Fibroblast of lung (primary cell): Measurements from ENCODE around the gene TWF2. TPM values are rescaled to one million over a fixed set of nuclear protein-coding genes. Genes with fewer than 3 reads are reported as not detected.

Experiments
- DNase-seq, 2 donors: peaks; one replicate each; pipeline versions ENCODE4 v3.0.0 to v3.0.0-alpha.2; 2010; ENCODE audit warnings: low read depth in 2 of 2
- H2AFZ ChIP-seq: 2 replicates; pipeline ENCODE4 v1.5.1; 2012; ENCODE audit warnings: low read length, control low read depth, inconsistent platforms
- H3K27ac ChIP-seq: 2 replicates; pipeline ENCODE4 v1.5.1; 2011; ENCODE audit warnings: low read length, control low read depth; ENCODE audit not compliant: insufficient read depth
- H3K27me3 ChIP-seq: 2 replicates; pipeline ENCODE4 v1.5.1; 2011; ENCODE audit warnings: mild to moderate bottlenecking, low read length; ENCODE audit not compliant: control insufficient read depth, insufficient read depth
- H3K36me3 ChIP-seq: 2 replicates; pipeline ENCODE4 v1.5.1; 2011; ENCODE audit warnings: low read length; ENCODE audit not compliant: control insufficient read depth, insufficient read depth
- H3K4me1 ChIP-seq: 2 replicates; pipeline ENCODE4 v1.5.1; 2011; ENCODE audit warnings: low read length; ENCODE audit not compliant: control insufficient read depth, insufficient read depth; ENCODE audit errors: extremely low read depth
- H3K4me2 ChIP-seq: 2 replicates; pipeline ENCODE4 v1.5.1; 2011; ENCODE audit warnings: low read length, control low read depth; ENCODE audit not compliant: insufficient read depth; ENCODE audit errors: extremely low read depth
- H3K4me3 ChIP-seq, 4 experiments: fragments of 200-600 bp in 1 of 4; sonication (generic) in 1 of 4; replicated peaks in 1 of 4; 2 replicates each; pipeline ENCODE4 v1.5.1; 2011 to 2016; ENCODE audit warnings: low read length in 4 of 4, low read depth in 3 of 4, mild to moderate bottlenecking in 3 of 4, control low read depth in 2 of 4, inconsistent platforms in 1 of 4, mixed read lengths in 1 of 4; ENCODE audit not compliant: insufficient read depth in 1 of 4; ENCODE audit errors: control extremely low read depth in 1 of 4
- H3K79me2 ChIP-seq: 2 replicates; pipeline ENCODE4 v1.5.1; 2012; ENCODE audit warnings: mild to moderate bottlenecking, low read length, inconsistent platforms; ENCODE audit not compliant: control insufficient read depth, insufficient read depth
- H3K9ac ChIP-seq: 2 replicates; pipeline ENCODE4 v1.5.1; 2011; ENCODE audit warnings: mild to moderate bottlenecking, low read length, control low read depth; ENCODE audit not compliant: insufficient read depth
- H3K9me3 ChIP-seq: 2 replicates; pipeline ENCODE4 v1.5.1; 2012; ENCODE audit warnings: low read depth, low read length; ENCODE audit not compliant: control insufficient read depth, insufficient read depth
- H4K20me1 ChIP-seq: 2 replicates; pipeline ENCODE4 v1.5.1; 2011; ENCODE audit warnings: low read length; ENCODE audit not compliant: control insufficient read depth, insufficient read depth; ENCODE audit errors: extremely low read depth
- CTCF ChIP-seq, 2 donors: IDR thresholded peaks in 1 of 2; conservative IDR thresholded peaks in 1 of 2; 1 replicate in 1 of 2; 2 replicates in 1 of 2; pipeline ENCODE4 v1.5.1; 2011 to 2012; ENCODE audit warnings: low read length in 2 of 2, control low read depth in 1 of 2, inconsistent platforms in 1 of 2, low read depth in 1 of 2, mild to moderate bottlenecking in 1 of 2
- EZH2 ChIP-seq: IDR thresholded peaks from 2 replicates; pipeline ENCODE4 v1.5.1; 2012; ENCODE audit warnings: low read length, control low read depth, mild to moderate bottlenecking; ENCODE audit errors: missing control alignments
- polyA plus RNA-seq, 2 donors: library from polyadenylated mRNA; depleted of rRNA in 1 of 2; stranded (reverse) in 1 of 2; unstranded in 1 of 2; fragments of >200 nt; gene quantifications; 2 replicates each; pipeline ENCODE4 v1.2.1, GENCODE V29; 2011 to 2012; ENCODE audit warnings: missing spikeins in 1 of 2
- total RNA-seq: library from RNA; depleted of rRNA; stranded (reverse); fragments of >200 nt; gene quantifications from 2 replicates; pipeline ENCODE4 v1.2.1, GENCODE V29; 2014

The TWF2 gene
- total and polyA plus RNA-seq, 2 donors (not counting 1 experiment from before 2014, with no cell fraction given), result 67.2 to 69.9 TPM

GRCh38 chr3:52210550-52211046 is 28.4 kb downstream of the TWF2 start:
- Histone ChIP-seq H3K27me3 (no peaks in the 10 kb centered on the region), H3K4me1 (no peaks in the 10 kb centered on the region), H3K4me2 (no peak overlapping the region), H3K36me3 (peaks cover 33% of the 10 kb centered on the region), H3K9me3 (no peaks in the 10 kb centered on the region), H3K4me3 (no peak overlapping the region), H3K9ac (no peak overlapping the region), H4K20me1 (no peaks in the 10 kb centered on the region), H3K27ac (no peak overlapping the region), H2AFZ (no peak overlapping the region), H3K79me2 (no peaks in the 10 kb centered on the region)
- DNase-seq, result peak in 1 of 2 donors; percentile 78
- TF ChIP-seq CTCF (conservative IDR thresholded peaks at IDR 0.05 in 1 of 2, IDR thresholded peaks at IDR 0.05 in 1 of 2; ENCODE audit: low read depth in 1 of 2, low read length in 2 of 2), result no peak
- no peak for TF ChIP-seq EZH2

GRCh38 chr3:52210037-52210436 is 28.9 kb downstream of the TWF2 start:
- DNase-seq, result no peak
- Histone ChIP-seq H2AFZ (no peak overlapping the region), H3K4me1 (no peaks in the 10 kb centered on the region), H3K27me3 (no peaks in the 10 kb centered on the region), H3K4me3 (no peak overlapping the region), H3K9me3 (no peaks in the 10 kb centered on the region), H3K9ac (no peak overlapping the region), H3K79me2 (no peaks in the 10 kb centered on the region), H3K4me2 (no peak overlapping the region), H3K27ac (no peak overlapping the region), H4K20me1 (no peaks in the 10 kb centered on the region), H3K36me3 (peaks cover 37% of the 10 kb centered on the region)
- TF ChIP-seq EZH2 (no peak), CTCF (conservative IDR thresholded peaks at IDR 0.05 in 1 of 2, IDR thresholded peaks at IDR 0.05 in 1 of 2; ENCODE audit: low read depth in 1 of 2, low read length in 2 of 2) (no peak)

GRCh38 chr3:52208556-52208955 is 30.4 kb downstream of the TWF2 start:
- Histone ChIP-seq H3K9ac (no peak overlapping the region), H4K20me1 (no peaks in the 10 kb centered on the region), H3K4me2 (no peak overlapping the region), H3K36me3 (peaks cover 40% of the 10 kb centered on the region), H3K9me3 (no peaks in the 10 kb centered on the region), H3K27me3 (no peaks in the 10 kb centered on the region), H2AFZ (no peak overlapping the region), H3K79me2 (no peaks in the 10 kb centered on the region), H3K27ac (no peak overlapping the region), H3K4me3 (no peak overlapping the region), H3K4me1 (no peaks in the 10 kb centered on the region)
- TF ChIP-seq CTCF (conservative IDR thresholded peaks at IDR 0.05 in 1 of 2, IDR thresholded peaks at IDR 0.05 in 1 of 2; ENCODE audit: low read depth in 1 of 2, low read length in 2 of 2) (no peak), EZH2 (no peak)
- DNase-seq, result no peak
